GM19452 (cell line): Measurements from ENCODE around the gene TMOD1.
A peak's percentile ranks its signal among the peaks of the same experiment; 100 is the strongest.

ENCODE experiments used
- ATAC-seq: cut with Tn5 transposase; IDR thresholded peaks from one replicate; pipeline ENCODE4 v1.9.1; 2021; ENCODE audit not compliant: unreplicated experiment

TMOD1 gene

GRCh38 chr9:97515662-97516061 is 14.2 kb downstream of the TMOD1 start:
- ATAC-seq: no peak

DNA sequence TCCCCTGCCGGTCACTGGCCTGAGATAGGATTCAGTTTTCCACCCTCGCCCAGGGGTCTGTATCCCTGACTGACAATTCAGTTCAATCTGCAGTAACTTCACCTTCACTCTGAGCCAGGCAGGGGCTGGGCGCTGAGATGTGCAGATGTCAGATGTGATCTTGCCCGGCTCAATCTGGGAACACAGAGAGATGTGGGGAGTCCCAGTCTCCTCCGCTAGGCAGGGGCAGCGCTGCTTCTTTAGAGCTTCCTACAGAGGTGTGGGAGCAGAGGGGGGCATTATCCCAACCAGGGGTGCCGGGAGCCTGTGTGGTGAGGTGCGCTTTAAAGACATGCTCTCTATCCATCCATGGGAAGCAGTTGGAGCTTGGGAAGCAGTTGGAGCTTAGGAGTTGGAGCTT is 14.6 kb downstream of the TMOD1 start:
- no peak for ATAC-seq

DNA sequence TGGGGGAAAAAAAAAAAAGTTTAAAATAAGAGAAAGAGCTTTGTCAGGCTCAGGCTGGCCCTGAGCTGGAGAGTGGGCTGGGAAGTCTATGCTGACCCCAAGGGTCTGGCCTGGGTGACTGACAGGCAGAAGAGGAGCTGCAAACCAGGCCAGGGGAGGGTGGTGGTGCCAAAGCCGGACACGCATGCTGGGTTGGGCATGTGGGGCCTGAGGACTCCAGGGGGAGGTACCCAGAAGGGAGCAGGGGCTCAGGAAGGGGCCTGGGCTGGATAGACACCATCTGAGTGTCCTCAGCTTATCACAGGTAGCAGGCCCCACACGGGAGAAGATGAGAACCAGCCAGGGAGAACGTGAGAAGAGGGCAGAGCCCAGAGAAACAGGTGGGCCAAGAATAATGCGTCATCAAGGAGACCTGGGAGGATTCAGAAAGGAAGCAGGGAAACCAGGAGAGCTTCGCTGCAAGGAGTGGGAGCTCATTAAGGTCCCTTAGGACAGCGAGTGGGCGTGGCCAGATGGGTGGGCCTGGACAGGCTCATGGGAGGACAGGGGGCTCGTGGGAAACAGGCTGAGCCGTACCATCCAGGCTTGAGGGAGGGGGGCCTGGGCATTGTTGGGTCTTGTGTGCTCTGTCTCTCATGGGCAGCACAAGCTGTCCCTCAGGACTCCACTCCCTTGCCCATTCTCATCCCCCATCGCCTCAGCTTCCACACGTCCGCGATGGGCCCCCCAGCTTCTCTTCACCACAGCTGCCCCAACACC is 16.0 kb downstream of the TMOD1 start:
- ATAC-seq: no peak

DNA sequence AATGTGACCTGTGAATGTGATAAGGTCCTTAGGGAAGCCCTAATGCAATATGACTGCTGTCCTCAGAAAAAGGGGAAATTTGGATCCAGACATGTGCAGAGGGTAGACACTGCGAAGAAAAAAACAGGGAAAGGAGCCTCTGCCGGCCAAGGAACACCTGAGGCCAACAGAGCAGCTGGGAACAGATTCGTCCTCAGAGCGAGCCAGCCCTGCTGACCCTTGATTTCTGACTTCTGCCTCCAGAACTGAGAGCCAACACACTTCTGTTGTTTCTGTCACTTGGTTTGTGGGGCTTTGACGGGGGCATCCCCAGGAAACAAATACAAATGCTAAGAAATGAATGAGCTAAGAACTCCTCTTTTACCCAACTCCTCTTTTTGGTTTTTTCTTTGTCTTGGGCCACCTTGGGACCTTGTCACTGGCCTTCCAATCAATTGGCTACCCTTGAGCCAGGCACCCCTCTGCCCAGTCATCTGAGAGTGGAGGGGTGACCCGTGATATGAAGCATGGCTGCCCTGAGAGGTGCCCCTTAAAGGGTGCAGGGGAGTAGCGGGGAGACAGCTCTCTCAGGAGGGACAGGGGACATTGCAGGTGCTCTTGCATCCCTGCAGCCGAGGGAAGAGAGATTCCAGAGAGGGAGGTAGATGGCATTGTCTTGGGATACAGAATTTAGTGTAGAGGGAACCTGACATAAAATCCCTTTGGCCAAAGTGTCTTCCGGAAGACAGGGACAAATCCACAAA is 16.9 kb downstream of the TMOD1 start:
- ATAC-seq: no peak

DNA sequence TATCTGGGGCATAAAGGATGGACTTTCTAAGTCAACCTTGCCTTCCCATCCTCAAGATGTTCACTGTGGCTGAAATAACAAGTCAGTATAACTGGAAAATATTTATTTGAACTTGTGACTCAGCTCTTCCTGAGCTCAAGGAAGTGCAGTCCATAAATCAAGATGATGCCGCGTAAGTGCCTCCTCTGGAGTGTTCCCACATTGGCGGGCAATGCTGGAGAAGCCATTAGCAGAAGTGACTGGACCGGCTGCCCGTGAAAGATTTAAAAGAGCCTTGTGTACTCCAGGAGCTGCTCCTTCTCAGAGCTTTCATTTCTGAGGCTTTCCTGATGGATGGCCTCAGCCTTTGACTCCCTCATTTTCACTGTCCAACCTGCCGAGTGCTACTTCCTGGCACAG is 17.4 kb downstream of the TMOD1 start:
- no peak for ATAC-seq

DNA sequence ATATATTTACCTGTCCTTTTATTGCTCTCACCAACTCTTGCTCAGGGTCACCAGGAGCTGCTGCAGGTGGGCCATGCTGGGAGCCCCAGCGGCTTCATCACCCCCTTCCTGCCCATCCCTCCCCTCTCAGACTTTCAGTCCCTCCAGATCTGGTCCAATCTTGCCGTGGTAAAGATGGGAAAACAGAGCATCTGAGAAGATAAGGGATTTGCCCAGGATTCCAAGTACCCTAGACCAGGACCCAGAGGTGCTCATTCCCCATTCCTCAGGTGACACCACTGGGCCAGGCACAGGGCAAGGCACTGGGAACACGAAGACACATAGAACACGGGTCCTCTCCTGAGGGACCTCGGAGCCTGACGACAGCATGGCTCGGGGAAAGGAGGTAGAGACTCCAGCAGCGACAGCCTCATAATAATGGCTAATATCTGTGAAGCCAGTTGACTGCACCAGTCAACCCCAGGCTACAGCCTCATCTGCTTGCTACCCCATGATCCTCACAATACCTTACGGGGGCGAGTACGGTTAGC is 18.0 kb downstream of the TMOD1 start:
- ATAC-seq: no peak

DNA sequence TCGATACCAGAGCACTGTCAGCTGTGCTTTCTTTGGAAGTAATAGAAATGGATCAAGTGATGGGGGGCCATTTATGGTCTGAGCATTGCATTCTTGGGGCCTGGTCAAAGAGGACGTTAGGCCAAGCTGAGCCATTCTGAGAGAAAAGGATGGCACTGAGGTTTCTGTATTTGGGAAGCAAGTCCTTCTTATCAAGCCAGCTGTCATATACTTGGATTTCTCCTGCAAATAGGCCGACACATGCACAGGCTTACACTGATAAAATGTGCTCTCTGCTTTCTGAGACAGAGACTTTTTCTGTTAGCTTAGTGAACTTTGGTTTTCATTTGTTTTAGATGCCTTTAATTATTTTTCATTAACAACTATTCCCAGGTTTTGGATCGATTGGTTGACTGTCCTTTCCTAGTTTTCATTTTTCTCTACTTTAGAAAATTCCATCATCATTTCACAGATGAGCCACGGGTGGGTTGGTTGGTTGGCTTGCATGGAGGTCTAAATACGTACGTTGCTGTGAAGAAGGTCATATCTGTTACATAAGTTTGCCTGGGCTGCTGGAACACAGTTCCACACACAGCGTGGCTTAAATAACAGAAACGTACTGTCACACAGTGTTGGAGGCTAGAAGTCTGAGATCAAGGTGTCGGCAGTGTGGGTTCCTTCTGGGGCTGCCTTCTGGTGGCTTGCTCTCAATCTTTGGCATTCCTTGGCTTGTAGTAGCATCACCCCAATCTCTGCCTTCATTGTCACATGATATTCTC is 20.3 kb downstream of the TMOD1 start:
- no peak for ATAC-seq

- no peak for ATAC-seq
Measured at GRCh38 chr9:97524424-97524823, 23.0 kb downstream of the TMOD1 start.

DNA sequence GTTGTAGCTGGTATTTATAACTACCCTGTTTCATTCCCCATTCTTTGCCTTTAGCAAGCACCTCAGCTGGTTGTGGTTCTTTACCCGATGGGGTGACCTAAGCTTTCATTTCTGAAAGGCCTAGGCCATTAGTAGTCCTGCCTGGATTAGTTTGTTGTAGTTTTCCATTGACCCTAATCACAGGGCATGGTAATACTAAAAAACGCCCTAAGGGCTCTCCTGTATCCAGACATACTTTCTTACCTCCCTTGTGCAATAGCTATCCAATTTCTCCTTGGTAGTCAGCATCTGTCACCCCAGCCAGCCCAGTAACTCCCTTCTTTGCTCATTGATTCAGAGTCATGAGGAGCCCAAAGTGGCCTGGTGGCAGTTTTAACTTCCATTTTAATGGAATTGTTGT is 24.0 kb downstream of the TMOD1 start:
- ATAC-seq: no peak

DNA sequence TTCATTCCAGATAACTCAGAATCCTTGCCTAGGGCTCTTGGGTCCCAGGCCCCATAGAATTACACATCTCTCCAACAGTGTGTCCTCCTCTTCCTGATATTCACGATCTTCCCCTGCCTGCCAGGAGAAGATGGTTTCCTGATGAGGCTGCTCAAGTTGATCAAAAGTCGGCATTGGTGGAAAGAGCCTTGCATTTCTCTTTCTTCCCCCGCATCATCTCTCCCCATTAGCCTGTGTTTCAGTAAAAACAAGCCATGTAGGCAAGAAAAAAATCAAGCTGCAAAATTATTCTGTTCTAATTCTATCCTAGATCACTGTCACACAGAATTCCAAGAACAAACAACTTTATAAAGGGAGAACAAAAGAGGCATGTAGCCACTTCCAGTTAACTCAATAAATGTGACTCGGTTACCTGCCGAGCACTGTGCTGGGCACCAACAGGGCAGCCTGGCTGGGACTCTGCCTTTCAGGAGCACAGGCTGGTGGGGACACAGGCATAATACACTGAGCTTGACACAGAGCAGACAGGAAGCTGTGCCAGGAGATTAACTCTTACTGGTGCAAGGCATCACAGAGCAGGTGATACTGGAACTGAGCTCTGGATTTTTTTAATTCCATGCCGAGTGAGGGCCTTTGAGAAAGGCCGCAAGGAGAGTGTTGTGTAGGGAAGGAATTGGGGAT is 25.6 kb downstream of the TMOD1 start:
- no peak for ATAC-seq

DNA sequence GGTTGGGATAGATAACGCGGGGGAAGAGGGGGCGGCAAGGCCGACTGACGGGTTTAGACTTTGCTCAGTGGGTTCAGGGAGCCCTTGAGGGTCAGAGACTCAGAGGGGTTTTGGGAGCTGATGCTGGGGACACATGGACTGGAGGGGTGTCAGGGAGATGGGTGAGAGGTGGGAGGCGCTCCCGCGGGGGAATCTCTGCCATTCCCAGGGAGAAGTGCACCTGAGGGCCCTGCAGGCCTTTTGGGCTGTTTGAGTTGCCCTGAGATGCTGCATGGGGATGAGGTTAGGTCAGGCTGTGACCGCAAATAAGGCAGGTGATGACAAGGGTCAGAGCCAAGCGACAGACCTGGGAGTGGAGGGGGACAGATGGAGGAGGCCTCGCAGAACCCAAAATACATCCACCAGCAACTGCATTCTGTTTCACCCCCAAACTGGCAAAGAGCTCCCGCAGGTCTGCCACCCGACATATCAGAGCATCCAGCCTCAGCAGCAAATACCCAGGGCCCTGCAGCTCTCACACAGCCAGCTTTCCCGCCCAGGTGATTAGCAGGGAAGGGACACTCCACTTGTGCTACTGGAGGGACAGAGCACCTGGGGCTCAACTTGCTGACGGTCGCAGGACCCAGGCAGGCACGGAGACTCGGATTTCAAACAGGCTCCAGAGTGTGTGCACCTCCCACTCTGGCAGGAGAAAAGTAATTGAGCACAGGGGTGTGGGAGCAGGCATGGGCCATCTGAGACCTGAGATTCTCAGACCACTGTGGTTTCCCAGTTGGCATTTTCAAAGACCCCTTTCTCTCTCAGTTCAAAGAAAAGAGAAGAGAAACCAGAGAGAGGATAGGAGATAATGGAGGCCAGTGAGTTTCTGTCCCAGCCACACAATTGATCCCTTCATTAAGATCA is 26.4 kb downstream of the TMOD1 start:
- ATAC-seq: no peak

DNA sequence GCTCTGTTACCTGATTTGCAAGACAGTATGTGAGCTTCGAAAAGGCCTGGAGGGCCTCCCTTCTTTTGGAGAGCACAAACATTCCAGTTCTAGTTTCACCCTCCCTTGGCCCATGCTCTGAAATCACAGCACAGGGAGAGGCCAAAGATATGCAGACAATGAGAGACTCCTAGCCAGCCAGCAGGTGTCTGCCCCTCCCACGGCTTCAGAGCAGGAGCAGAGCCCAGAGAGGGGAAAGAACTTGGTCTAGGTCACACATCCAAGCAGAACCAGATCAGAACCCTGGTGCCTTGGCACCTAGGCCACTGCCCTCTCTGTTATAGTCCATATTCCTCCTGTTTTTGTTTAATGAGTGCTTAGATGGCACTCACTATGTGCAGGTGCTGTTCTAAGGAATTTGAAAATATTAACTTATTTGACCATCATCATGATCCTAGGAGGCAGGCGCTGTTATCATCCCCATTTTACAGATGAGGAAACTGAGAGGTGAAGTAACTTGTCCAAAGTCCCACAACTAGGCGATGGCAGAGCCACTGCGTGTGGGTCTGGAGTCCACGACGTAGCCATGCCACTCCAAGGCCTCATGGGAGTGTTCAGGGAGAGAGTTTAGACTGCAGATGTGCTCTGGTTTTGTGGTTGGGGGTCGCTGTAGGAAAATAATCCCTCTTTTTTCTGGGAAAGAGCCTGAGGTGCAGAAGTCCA is 27.2 kb downstream of the TMOD1 start:
- ATAC-seq: no peak

DNA sequence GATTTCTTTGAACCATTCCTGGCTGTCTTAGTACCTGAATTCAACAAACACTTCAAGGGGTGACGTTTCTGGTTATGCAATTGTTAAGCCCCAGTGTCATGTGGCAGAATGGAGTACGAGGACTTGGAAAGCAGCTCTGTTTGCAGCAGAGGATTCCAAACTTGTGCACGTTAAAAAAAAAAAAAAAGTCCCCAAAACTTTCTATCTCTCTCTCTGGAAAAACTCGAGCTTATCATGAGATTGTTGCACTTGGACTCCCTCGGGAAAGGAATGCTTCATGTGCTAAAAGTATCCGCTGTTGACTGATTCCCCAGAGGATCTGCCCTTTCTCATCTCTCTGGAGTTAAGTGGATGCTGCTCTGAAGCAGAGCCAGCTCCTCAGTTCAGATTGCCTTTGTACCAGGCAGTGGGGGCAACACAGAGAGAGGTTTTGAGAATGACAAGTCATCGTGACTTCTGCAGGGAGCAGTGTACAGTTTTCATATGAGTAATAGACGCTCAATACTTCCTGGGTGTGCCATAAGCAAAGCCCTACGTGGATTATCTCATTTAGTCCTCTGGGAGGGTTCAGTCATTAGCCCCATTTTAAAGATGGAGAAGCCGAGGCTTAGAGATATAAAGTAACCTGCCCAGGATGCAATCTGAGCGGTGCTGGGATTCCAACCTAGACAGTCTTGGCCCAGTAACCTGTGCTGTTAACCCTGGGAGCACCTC is 28.1 kb downstream of the TMOD1 start:
- peak; percentile 78 for ATAC-seq

DNA sequence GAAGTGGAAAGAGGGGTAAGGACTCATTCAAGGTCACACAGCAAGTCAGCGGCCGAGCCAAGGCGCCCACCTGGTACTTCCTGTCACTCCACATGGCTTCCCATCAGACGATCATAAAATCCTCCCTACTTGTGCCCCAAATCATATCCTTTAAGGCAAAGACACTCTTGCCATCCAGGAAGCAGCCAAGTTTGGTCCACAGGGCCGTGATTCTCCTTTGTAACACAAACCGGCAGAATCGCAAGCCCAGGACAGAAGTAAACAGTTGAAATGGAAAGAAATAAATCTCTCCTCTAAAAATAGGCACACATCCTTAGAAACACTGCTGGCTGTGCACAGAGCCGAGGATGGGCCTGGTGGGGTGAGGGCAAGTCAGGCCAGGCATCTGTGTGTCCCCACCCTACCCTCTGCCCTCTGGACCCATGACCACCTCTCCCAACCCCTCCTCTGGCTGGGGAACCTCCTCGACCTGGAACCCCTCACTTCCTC is 30.5 kb downstream of the TMOD1 start:
- no peak for ATAC-seq

GRCh38 chr9:97534185-97534584 is 32.7 kb downstream of the TMOD1 start:
- no peak for ATAC-seq

GRCh38 chr9:97534961-97535594 is 33.6 kb downstream of the TMOD1 start:
- no peak for ATAC-seq

GRCh38 chr9:97535771-97536170 is 34.3 kb downstream of the TMOD1 start:
- no peak for ATAC-seq

DNA sequence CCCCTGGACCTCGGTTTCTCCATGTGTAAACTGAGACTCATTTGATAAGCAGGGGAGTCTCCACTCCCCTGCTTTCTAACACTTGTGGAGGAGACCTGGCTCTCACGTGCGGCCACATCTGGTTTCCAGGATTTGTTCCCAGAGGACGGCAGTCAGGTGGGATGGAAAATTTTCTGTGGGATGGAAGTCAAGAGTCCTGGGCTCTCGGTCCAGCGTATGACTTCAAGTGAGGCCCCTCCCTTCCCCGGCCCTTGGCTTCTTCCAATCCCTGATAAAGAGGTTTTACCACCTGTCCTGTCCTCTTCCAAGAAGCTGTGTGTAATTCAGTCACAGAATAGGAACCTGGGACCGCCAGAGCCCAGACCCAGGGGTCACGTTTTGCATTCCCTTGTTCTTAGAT is 35.0 kb downstream of the TMOD1 start:
- no peak for ATAC-seq
